Measurements from ENCODE around the gene F7.

Gene F7

DNA sequence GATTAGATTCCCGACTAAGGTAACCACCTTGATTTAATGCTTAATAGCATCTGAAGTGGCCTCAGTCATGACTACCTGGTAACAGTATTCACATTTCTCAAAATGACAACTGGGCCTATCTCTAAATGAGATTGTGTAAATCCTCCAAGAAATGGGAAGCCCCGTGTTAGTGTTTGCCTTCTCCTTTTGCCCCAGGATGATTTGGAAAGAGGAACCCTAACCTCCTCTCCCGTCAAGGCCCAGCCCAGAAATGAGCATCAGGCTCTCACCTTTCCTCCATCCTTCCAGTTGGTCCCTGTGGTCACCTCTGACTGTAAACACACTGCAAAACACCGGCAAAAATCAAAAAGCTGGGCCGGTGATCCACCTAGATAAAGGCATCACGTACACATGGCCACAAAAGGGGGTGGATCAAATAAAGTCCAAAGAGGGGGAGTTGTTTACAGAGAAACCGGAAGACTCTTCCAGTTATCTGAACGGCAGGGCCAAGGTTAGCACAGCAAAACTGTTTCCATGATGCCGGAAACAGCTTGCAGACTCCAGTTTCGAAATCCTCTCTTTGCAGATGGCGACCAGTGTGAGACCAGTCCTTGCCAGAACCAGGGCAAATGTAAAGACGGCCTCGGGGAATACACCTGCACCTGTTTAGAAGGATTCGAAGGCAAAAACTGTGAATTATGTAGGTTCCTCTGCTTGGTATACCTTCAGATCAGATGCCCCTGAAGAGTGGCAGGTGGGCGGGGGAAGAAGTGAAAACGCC is 33.4 kb downstream of the F7 start:
- no peak for DNase-seq (ENCODE audit: low read depth)

GRCh38 chr13:113139577-113139976 is 34.0 kb downstream of the F7 start:
- no peak for DNase-seq (ENCODE audit: low read depth)

- no peak for DNase-seq (ENCODE audit: low read depth)
Measured at GRCh38 chr13:113140677-113141600, 35.3 kb downstream of the F7 start.

GRCh38 chr13:113141601-113141970 is 36.0 kb downstream of the F7 start:
- DNase-seq (ENCODE audit: low read depth): no peak

GRCh38 chr13:113142876-113143275 is 37.3 kb downstream of the F7 start:
- DNase-seq (ENCODE audit: low read depth): no peak

DNA sequence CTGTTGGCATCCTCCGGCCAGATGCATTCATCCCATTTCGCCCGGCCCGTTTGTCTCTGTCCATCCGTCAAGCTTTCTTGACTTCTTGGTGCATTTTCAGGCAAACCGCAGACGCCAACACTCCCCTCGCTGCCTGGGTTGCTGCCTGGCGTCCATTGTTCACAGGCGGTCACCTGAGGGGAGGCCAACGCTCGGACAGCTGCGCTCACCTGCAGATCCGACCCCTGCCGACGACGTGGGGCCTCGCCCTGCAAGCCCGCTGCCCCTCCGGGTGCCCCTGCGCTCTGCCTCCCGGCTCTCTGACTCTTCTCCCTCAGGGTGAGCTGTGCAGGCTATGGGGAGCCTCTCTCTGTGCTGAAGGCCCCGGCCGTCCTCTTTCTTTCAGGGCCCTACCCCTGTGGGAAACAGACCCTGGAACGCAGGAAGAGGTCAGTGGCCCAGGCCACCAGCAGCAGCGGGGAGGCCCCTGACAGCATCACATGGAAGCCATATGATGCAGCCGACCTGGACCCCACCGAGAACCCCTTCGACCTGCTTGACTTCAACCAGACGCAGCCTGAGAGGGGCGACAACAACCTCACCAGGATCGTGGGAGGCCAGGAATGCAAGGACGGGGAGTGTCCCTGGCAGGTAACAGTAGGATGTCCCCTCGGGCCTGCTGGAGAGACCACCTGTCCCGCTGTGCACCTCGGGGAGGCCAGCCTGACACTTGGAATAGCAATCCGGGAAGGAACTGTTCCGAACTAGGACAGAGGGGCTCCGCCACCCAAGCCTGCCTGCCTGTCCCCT is 38.1 kb downstream of the F7 start:
- DNase-seq (ENCODE audit: low read depth): no peak

DNA sequence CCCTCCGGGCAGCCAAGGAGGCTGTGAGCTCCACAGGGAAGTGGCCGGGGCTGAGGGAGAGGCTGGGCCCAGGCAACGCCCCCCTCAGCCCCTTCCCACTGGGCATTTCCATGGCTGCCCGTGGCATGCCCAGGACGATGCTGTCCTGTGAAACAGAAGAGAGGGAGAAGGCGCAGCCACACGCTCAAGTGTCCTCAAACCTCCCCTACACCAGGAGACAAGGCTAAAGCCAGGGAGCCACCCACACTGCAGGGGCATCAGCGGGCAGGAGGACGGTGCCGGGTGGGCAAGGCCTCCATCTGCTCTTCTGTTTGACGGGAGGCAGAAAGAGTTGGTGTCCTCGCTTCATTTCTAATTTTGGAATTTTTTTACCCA is 38.7 kb downstream of the F7 start:
- no peak for DNase-seq (ENCODE audit: low read depth)

DNA sequence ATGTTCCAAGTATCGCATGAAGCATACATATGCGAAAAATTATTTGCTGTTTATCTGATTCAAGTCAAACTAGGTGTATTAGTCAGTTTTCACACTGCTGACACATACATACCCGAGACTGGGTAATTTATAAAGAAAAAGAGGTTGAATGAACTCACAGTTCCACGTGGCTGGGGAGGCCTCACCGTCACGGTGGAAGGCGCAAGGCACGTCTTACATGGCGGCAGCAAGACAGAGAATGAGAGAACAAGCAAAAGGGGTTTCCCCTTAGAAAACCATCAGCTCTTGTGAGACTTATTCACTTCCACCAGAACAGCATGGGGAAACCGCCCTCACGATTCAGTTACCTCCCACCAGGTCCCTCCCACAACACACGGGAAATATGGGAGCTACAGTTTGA is 39.9 kb downstream of the F7 start:
- no peak for DNase-seq (ENCODE audit: low read depth)

DNA sequence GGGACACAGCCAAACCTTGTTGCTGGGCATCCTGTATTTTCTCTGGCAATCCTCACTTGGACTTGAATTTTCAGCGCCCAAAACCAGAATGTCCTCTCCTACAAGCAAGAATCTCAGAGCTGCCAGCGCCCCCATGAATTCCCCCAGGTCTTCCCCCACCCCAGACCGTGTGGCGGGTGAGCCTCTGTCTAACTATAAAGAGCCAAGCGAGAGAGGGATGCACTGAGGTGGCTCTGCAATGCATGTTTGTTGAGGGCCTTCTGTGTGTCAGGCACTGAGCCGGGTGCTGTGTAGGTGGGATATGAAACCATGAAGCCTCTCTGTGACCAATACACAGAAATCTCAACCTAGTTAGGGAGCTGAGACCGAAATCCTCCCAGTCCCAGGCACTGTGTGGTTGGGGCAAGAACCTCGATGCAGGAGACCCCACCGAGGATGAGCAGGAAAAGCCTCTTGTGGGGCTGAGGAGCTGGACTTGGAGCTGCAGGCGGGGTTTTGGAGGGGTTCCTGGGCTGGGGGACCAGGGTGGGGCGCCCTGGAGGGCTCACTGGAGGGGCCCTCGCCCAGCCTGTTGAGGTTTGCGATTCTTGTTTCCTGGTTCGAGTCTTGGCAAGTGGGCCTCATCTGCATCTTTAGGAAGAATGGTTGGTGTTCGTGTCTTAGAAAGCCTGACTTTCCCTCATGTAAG is 40.5 kb downstream of the F7 start:
- DNase-seq (ENCODE audit: low read depth): no peak

DNA sequence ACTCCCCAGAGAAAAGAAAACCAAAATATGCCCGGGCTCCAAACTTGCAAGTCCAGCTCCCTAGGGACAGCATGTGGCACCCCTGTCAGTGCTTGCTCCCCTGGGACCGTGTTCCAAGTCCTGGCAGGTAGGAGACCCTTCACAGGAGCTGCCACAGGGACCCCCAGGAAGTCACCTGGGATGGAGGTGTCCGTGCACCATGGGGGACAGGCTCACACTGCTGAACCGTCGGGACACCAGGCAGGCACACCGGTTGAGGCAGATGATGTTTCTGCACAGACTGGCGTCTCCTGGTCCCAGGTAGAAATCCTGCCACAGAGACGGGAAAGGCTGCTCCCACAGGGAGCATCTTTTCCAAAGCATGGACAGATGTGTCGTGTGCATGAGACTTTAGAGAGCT is 41.2 kb downstream of the F7 start:
- no peak for DNase-seq (ENCODE audit: low read depth)

- no peak for DNase-seq (ENCODE audit: low read depth)
Measured at GRCh38 chr13:113147206-113147605, 41.6 kb downstream of the F7 start.

DNA sequence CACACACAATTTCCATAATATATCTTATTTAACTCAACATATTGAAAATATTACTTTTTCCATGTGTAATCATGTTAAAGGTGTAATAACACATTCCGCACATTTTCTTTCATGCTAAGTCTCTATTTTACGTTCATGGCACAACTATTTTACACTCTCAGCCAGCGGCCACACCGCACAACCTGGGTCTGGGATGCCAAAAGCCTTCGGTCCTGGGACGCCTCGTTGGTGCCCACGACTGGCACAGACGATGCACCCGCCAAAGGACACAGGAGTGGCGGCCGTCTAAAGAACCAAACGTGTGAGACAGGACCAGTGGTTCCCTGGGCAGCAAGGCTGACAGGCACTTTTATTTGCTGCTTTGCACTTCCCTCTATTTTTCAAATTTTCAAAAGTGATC is 42.8 kb downstream of the F7 start:
- DNase-seq (ENCODE audit: low read depth): no peak

DNA sequence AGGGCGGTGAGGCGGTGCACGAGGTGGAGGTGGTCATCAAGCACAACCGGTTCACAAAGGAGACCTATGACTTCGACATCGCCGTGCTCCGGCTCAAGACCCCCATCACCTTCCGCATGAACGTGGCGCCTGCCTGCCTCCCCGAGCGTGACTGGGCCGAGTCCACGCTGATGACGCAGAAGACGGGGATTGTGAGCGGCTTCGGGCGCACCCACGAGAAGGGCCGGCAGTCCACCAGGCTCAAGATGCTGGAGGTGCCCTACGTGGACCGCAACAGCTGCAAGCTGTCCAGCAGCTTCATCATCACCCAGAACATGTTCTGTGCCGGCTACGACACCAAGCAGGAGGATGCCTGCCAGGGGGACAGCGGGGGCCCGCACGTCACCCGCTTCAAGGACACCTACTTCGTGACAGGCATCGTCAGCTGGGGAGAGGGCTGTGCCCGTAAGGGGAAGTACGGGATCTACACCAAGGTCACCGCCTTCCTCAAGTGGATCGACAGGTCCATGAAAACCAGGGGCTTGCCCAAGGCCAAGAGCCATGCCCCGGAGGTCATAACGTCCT is 43.4 kb downstream of the F7 start:
- no peak for DNase-seq (ENCODE audit: low read depth)

- no peak for DNase-seq (ENCODE audit: low read depth)
Measured at GRCh38 chr13:113149711-113150549, 44.3 kb downstream of the F7 start.

- no peak for DNase-seq (ENCODE audit: low read depth)
Measured at GRCh38 chr13:113150550-113151365, 45.2 kb downstream of the F7 start.

- DNase-seq (ENCODE audit: low read depth): peak; percentile 25
Measured at GRCh38 chr13:113151745-113152690, 46.4 kb downstream of the F7 start.

GRCh38 chr13:113152691-113152983 is 47.0 kb downstream of the F7 start:
- DNase-seq (ENCODE audit: low read depth): no peak

DNA sequence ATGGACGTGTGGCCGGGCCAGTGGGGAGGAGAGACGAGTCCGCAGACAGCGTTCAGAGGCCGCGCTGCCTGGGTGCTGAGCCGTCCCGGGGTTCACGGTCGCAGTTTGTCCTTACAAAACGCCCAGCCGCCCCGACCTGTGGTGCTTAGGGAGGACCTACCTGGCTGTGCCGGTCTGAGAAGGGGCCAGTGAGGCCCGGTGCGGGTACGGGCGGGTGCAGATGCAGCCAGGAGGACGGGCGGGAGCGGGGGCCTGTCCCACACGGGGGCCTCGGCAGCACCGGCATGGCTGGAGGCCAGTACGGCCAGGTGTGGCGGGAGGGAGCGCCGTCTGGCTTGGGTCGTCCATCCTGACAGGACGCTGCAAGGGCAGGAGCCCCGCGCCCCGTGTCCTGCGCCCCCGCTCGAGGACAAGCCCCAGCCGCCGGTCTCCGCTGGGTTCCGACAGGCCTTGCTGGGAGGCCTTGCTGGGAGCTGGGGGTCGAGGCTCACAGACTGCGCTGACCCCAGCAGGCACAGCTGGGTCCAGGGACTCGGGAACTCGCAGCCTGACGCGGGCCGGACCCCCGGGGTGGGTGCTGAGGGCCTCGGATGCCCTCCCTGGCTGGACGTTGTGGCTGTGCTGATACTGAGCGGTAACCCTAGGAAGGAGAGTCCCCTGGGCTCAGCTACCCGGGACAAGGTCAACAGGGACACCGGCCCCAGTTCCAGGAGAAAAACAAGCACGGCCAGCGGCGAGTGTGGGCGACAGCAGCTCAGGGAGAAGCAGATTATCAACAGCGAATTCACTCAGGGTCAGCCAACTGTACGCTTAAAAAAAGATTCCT is 47.6 kb downstream of the F7 start:
- DNase-seq (ENCODE audit: low read depth): no peak
